Measurements from ENCODE around the gene FUT8. TPM values are rescaled to one million over a fixed set of nuclear protein-coding genes. Genes with fewer than 3 reads are reported as not detected.

FUT8 gene
- total and polyA plus RNA-seq, 9 donors, result 9.2 to 21.1 (median 13.4) TPM

DNA sequence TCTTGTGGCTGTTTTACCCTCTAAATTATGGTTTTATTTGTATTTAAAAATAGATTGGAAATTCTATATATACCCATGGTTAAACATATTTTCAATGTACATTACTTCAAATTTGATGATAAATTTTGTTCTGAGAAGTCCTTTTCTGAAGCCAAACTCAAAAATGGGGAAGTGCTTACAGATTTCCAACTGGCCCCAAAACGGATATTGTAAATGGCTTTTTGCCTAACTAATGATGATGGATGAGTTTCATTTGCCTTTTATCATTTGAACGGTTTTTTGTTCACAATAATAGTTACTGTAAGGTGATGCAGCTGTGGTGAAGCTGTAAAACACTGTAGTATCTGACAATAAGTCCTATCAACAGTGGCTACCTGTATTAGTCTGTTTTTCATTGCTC lies 136.9 kb downstream of the FUT8 start:
- Histone ChIP-seq H3K27me3 (ENCODE audit: control insufficient read depth, insufficient read depth, low read length) (no peaks in the 10 kb centered on the region), H3K27ac (ENCODE audit: low read length) (no peak overlapping the region), H3K9me3 (replicated peaks; ENCODE audit: control insufficient read depth, low read depth, low read length) (no peaks in the 10 kb centered on the region), H3K4me1 (ENCODE audit: control insufficient read depth, insufficient read depth, low read length) (no peaks in the 10 kb centered on the region), H3K4me3 (ENCODE audit: low read length) (no peak overlapping the region), H3K36me3 (ENCODE audit: control insufficient read depth, insufficient read depth, low read length) (no peaks in the 10 kb centered on the region)
- WGBS (ENCODE audit: insufficient coverage), result 31% methylated on average over 2 of the region's 2 CpGs
- no peak for DNase-seq

DNA sequence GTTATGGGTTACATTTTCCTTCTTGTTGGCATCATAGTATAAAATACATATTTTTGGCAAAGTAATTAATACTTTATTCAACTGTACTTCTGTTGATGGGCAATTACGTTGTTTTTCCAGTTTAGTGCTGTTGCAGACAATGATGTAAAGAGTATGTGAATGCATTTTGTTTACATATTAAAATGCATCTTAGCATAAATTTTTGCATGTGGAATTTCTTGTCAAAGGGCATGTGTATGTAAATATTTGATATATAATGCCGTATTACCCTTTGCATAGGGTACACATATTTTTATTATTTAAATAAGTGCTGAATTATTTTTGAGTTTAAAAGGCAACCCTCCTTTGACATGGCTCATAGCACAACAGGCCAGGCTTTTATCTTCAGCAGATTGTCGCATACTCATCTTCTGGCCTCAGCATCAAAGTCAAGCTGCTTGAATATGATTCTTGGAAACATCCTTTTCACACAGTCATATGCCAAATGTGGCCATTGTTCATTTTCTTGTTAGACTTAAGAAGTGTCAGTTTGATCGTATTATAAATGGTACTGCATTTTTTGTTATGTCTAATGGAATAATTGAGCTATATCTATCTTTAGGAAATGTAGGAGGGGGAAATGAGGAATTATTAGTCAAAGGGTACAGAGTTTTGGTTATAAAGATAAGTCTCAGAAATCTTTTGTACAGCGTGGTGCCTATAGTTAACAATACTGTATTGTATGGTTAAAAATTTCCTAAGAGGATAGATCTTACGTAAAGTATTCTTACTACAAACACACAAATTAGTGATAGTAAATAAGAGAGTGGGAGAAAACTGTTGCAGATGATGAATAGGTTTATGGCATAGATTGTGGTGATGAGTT lies 138.5 kb downstream of the FUT8 start:
- no peaks in the 10 kb centered on the region for H3K4me1 ChIP-seq (ENCODE audit: control insufficient read depth, insufficient read depth, low read length)
- no peak for DNase-seq
- H3K27me3 ChIP-seq (ENCODE audit: control insufficient read depth, insufficient read depth, low read length), result no peaks in the 10 kb centered on the region
- no peak overlapping the region for H3K4me3 ChIP-seq (ENCODE audit: low read length)
- no CpG with 5 or more reads among the region's 6 CpGs for WGBS (ENCODE audit: insufficient coverage)
- H3K9me3 ChIP-seq (replicated peaks; ENCODE audit: control insufficient read depth, low read depth, low read length), result no peaks in the 10 kb centered on the region
- no peak overlapping the region for H3K27ac ChIP-seq (ENCODE audit: low read length)
- no peaks in the 10 kb centered on the region for H3K36me3 ChIP-seq (ENCODE audit: control insufficient read depth, insufficient read depth, low read length)

DNA sequence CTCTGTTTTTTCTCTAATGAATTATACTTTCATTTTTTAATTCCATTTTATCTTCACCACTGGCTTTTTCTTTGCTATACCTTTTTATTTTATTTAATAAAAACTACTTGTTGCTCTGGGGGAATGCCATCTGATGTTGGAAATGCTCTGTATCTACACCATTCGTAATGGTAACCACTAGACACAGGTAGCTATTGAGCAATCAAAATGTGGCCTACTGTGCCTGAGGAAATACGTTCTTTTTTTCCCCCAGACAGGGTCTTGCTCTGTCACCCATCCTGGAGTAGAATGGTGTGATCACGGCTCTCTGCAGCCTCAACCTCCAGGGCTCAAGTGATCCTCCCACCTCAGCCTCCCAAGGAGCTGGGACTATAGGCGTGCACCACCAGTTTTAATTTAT lies 140.2 kb downstream of the FUT8 start:
- WGBS (ENCODE audit: insufficient coverage), result no CpG with 5 or more reads among the region's 4 CpGs
- H3K4me3 ChIP-seq (ENCODE audit: low read length), result no peak overlapping the region
- no peaks in the 10 kb centered on the region for H3K9me3 ChIP-seq (replicated peaks; ENCODE audit: control insufficient read depth, low read depth, low read length)
- no peaks in the 10 kb centered on the region for H3K36me3 ChIP-seq (ENCODE audit: control insufficient read depth, insufficient read depth, low read length)
- H3K27me3 ChIP-seq (ENCODE audit: control insufficient read depth, insufficient read depth, low read length), result no peaks in the 10 kb centered on the region
- DNase-seq, result no peak
- no peaks in the 10 kb centered on the region for H3K4me1 ChIP-seq (ENCODE audit: control insufficient read depth, insufficient read depth, low read length)
- H3K27ac ChIP-seq (ENCODE audit: low read length), result no peak overlapping the region

DNA sequence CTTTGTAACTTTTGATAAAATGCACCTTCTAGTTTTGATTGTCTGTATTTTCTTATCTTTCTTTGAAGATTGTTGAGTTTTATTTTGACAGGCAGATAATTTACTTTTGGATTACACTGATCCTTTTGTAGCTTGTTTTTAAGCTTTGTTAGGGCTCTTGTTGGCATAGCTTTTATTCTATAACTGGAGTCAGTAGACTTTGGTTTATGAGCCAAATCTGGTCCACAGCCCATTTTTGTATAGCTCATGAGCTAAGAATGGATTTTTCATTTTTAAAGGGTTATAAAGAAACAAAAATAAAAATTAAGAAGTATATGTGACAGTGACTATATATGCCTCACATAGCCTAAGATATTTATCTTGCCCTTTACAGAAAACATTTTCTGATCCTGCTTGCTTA lies 142.3 kb downstream of the FUT8 start:
- Histone ChIP-seq H3K9me3 (replicated peaks; ENCODE audit: control insufficient read depth, low read depth, low read length) (no peaks in the 10 kb centered on the region), H3K4me1 (ENCODE audit: control insufficient read depth, insufficient read depth, low read length) (no peaks in the 10 kb centered on the region), H3K36me3 (ENCODE audit: control insufficient read depth, insufficient read depth, low read length) (no peaks in the 10 kb centered on the region), H3K27me3 (ENCODE audit: control insufficient read depth, insufficient read depth, low read length) (no peaks in the 10 kb centered on the region), H3K27ac (ENCODE audit: low read length) (no peak overlapping the region), H3K4me3 (ENCODE audit: low read length) (no peak overlapping the region)
- DNase-seq, result no peak

DNA sequence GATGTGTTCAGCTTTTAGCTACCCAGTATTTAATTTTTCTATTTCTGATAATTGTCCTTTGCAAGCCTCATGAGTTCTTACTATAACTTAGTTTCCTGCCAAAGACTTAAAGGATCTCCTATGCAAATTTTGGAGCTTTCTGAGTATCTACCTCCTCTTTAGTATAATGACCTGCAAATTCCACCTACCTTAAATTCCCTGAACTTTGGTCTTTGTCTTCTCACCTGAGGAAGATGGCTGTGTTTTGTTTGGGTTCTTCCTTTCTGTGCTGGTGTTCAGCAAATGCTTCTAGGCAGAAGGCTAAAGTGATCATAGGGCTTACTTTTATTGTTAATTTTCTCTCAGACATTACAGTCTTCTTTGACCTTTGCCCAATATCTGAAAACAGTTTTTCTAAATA lies 142.8 kb downstream of the FUT8 start:
- no peak overlapping the region for H3K27ac ChIP-seq (ENCODE audit: low read length)
- no peaks in the 10 kb centered on the region for H3K9me3 ChIP-seq (replicated peaks; ENCODE audit: control insufficient read depth, low read depth, low read length)
- H3K4me3 ChIP-seq (ENCODE audit: low read length), result no peak overlapping the region
- no peaks in the 10 kb centered on the region for H3K4me1 ChIP-seq (ENCODE audit: control insufficient read depth, insufficient read depth, low read length)
- H3K36me3 ChIP-seq (ENCODE audit: control insufficient read depth, insufficient read depth, low read length), result no peaks in the 10 kb centered on the region
- no peaks in the 10 kb centered on the region for H3K27me3 ChIP-seq (ENCODE audit: control insufficient read depth, insufficient read depth, low read length)
- DNase-seq, result no peak

DNA sequence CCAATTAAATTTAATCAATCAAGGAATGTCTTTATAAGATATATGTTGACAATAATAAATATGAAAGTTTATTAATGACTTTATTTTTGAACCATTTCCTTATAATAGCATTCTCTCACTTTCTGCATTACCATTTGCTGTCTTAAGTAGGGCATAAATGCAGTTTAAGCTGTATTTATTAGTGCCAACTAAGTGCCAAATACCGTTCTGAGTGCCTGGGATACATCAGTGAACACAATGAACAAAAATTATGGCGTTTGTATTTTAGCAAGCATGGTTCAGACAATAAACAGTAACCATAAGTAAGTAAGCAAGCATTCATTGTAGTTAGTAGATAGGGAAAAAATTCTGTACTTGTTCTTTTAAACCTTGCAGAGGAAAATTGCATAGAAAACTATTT lies 145.8 kb downstream of the FUT8 start:
- H3K4me1 ChIP-seq (ENCODE audit: control insufficient read depth, insufficient read depth, low read length), result no peaks in the 10 kb centered on the region
- no peaks in the 10 kb centered on the region for H3K27me3 ChIP-seq (ENCODE audit: control insufficient read depth, insufficient read depth, low read length)
- H3K4me3 ChIP-seq (ENCODE audit: low read length), result no peak overlapping the region
- no peak for DNase-seq
- H3K36me3 ChIP-seq (ENCODE audit: control insufficient read depth, insufficient read depth, low read length), result no peaks in the 10 kb centered on the region
- H3K27ac ChIP-seq (ENCODE audit: low read length), result no peak overlapping the region
- WGBS (ENCODE audit: insufficient coverage), result no CpG with 5 or more reads among the region's 2 CpGs
- H3K9me3 ChIP-seq (replicated peaks; ENCODE audit: control insufficient read depth, low read depth, low read length), result no peaks in the 10 kb centered on the region

DNA sequence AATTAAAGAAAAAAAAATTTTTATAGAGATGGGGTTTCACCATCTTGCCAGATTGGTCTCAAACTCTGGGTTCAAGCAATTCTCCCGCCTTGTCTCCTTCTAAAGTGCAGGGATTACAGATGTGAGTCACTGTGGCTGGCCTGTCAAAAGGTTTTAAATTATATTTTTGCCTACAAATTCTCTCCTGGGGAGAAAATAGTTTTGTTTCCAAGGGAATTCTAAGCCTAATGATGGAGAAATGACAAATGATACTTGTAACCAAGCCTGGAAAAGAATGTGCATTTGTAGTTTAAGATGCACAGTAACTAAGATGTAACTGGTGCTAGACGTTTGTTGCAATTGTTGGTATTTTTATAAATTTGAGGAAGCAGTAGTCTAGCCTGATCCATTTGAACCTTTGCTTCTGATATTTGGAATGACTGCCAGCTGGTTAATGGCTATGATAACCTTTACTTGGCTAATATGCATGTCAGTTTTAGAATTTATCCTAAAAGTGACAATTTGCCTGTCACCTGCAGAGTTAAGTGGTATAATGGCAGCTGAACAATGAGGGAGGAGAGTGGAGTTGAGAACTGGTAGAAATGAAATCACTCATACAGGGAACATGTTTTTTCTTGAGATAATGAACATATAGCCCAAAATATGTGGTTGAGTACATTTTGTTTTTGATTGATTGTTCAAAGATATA lies 148.0 kb downstream of the FUT8 start:
- DNase-seq, result no peak
- no peaks in the 10 kb centered on the region for H3K36me3 ChIP-seq (ENCODE audit: control insufficient read depth, insufficient read depth, low read length)
- H3K4me1 ChIP-seq (ENCODE audit: control insufficient read depth, insufficient read depth, low read length), result no peaks in the 10 kb centered on the region
- H3K27ac ChIP-seq (ENCODE audit: low read length), result no peak overlapping the region
- WGBS (ENCODE audit: insufficient coverage), result 38% methylated on average over 1 of the region's 2 CpGs
- H3K27me3 ChIP-seq (ENCODE audit: control insufficient read depth, insufficient read depth, low read length), result no peaks in the 10 kb centered on the region
- no peaks in the 10 kb centered on the region for H3K9me3 ChIP-seq (replicated peaks; ENCODE audit: control insufficient read depth, low read depth, low read length)
- H3K4me3 ChIP-seq (ENCODE audit: low read length), result no peak overlapping the region

DNA sequence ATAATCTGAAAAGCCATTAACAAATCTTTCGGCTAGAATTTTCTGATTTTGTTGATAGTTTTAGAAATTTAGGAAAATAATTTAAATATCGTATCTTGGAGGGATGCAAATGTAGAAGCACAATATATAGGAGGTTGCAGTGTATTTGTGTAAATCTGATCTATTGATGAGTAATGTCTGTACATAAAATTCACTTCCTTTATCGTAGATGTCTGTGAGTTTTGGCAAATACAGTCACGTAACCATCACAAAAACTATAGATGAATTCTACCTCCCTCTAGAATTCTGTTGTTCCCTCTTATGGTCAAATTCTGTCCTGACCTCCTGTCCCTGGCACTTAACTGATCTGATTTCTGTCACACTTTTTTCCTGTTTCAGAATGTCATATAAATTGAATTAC lies 151.8 kb downstream of the FUT8 start:
- no CpG with 5 or more reads among the region's 4 CpGs for WGBS (ENCODE audit: insufficient coverage)
- Histone ChIP-seq H3K4me1 (ENCODE audit: control insufficient read depth, insufficient read depth, low read length) (no peaks in the 10 kb centered on the region), H3K27ac (ENCODE audit: low read length) (no peak overlapping the region), H3K36me3 (ENCODE audit: control insufficient read depth, insufficient read depth, low read length) (no peaks in the 10 kb centered on the region), H3K4me3 (ENCODE audit: low read length) (no peak overlapping the region), H3K27me3 (ENCODE audit: control insufficient read depth, insufficient read depth, low read length) (no peaks in the 10 kb centered on the region), H3K9me3 (replicated peaks; ENCODE audit: control insufficient read depth, low read depth, low read length) (no peaks in the 10 kb centered on the region)
- DNase-seq, result no peak

DNA sequence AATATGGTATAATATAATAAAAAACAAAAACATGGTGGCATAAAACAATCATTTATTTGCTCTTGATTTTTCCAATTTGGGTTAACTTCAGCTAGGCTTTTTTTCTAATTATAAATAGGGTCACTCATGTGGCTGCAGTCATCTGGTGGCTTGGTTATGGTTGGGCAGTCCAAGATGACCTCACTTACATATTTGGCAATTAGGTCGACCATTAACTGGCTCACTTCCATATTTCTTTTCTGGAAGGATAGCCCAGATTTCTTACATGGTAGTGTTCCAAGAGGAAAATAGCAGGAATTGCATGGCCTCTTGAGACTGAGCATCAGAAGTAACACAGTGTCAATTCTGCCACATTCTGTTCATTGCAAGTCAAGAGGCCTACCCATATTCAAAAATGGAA lies 153.4 kb downstream of the FUT8 start:
- H3K27me3 ChIP-seq (ENCODE audit: control insufficient read depth, insufficient read depth, low read length), result no peaks in the 10 kb centered on the region
- H3K36me3 ChIP-seq (ENCODE audit: control insufficient read depth, insufficient read depth, low read length), result no peaks in the 10 kb centered on the region
- H3K4me1 ChIP-seq (ENCODE audit: control insufficient read depth, insufficient read depth, low read length), result no peaks in the 10 kb centered on the region
- no peaks in the 10 kb centered on the region for H3K9me3 ChIP-seq (replicated peaks; ENCODE audit: control insufficient read depth, low read depth, low read length)
- DNase-seq, result no peak
- no peak overlapping the region for H3K4me3 ChIP-seq (ENCODE audit: low read length)
- WGBS (ENCODE audit: insufficient coverage), result no CpG with 5 or more reads among the region's 1 CpG
- no peak overlapping the region for H3K27ac ChIP-seq (ENCODE audit: low read length)

DNA sequence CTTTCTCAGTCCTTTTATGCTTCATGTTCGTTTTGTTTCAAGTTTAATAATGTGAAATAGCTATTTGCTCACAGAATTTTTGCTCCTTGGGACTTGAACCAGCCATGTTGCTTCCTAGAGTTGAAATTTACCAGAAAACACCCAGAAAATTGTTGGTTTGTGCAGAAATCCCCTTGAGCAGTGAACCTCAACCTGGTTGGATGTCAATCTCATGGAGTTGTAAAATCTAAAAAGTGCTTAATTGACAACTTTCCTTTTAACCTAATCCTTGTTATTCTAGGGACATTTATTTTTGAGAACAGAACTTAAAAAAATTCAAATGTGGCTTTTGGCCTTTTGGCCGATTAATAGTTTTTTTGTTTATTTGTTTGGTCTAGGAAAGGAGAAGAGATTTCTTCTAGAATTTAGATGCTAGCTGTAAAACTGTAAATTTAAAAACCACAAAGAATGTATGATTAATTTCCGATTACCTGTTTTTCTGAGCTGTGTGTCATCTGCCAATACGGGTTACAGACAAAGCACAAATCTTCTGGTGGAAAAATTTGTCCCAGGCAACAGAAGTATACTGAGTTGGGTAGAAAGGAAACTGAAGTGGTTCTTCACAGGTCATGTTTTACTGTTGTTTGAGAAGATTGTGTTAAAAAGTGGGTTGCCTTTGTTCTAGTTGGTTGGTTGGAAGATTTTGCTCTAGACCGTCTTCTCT lies 154.4 kb downstream of the FUT8 start:
- H3K27ac ChIP-seq (ENCODE audit: low read length), result no peak overlapping the region
- H3K4me3 ChIP-seq (ENCODE audit: low read length), result no peak overlapping the region
- H3K9me3 ChIP-seq (replicated peaks; ENCODE audit: control insufficient read depth, low read depth, low read length), result no peaks in the 10 kb centered on the region
- no peaks in the 10 kb centered on the region for H3K4me1 ChIP-seq (ENCODE audit: control insufficient read depth, insufficient read depth, low read length)
- DNase-seq, result no peak
- WGBS (ENCODE audit: insufficient coverage), result 100% methylated on average over 2 of the region's 5 CpGs
- H3K36me3 ChIP-seq (ENCODE audit: control insufficient read depth, insufficient read depth, low read length), result no peaks in the 10 kb centered on the region
- no peaks in the 10 kb centered on the region for H3K27me3 ChIP-seq (ENCODE audit: control insufficient read depth, insufficient read depth, low read length)

Data from muscle of leg (tissue), 11 donors.